ENCODE results near the gene NRXN2. TPM values are rescaled to one million over a fixed set of nuclear protein-coding genes. Genes with fewer than 3 reads are reported as not detected.

The NRXN2 gene
- total and polyA plus RNA-seq, 2 of the 13 experiments (the other 11 are each of a cell fraction or from before 2014, with no cell fraction given): not detected

GRCh38 chr11:64688534-64688982, 34.4 kb downstream of the NRXN2 start (continued):
- TF ChIP-seq RERE (CRISPR knock-in tag; IDR thresholded peaks at IDR 0.05; ENCODE audit: low read depth) (no peak), KAT8 (CRISPR knock-in tag; IDR thresholded peaks at IDR 0.05) (peak; percentile 41; the same call in 1 of the 2 replicates), ZNF776 (CRISPR knock-in tag; IDR thresholded peaks at IDR 0.05) (peak; percentile 60; the same call in 1 of the 2 replicates), YY1 (IDR thresholded peaks at IDR 0.05; ENCODE audit: insufficient read depth, insufficient replicate concordance, low read depth, low read length) (peak; percentile 48), ARID5B (CRISPR knock-in tag; IDR thresholded peaks at IDR 0.05) (0 out of 2 replicates have a peak, but pooled peaks have one; percentile 19), THAP9 (CRISPR knock-in tag; IDR thresholded peaks at IDR 0.05; ENCODE audit: borderline replicate concordance) (peak; percentile 31; the same call in 1 of the 2 replicates), CREB1 (IDR thresholded peaks at IDR 0.05) (no peak), CREB1 (CRISPR knock-in tag; IDR thresholded peaks at IDR 0.05) (peak; percentile 47; the same call in 1 of the 2 replicates), CTCF (CRISPR knock-in tag; IDR thresholded peaks at IDR 0.05) (peak; percentile 92), HCFC1 (IDR thresholded peaks at IDR 0.05; ENCODE audit: low read depth, low read length) (peak; percentile 84), ELF1 (CRISPR knock-in tag; IDR thresholded peaks at IDR 0.05) (peak; percentile 40; the same call in 1 of the 2 replicates), FOSL2 (CRISPR knock-in tag; IDR thresholded peaks at IDR 0.05) (peak; percentile 40; the same call in 1 of the 2 replicates), ZNF331 (CRISPR knock-in tag; IDR thresholded peaks at IDR 0.05) (peak; percentile 43; the same call in 1 of the 2 replicates), HOXA3 (CRISPR knock-in tag; IDR thresholded peaks at IDR 0.05) (peak; percentile 44; the same call in 1 of the 2 replicates), ZNF782 (CRISPR knock-in tag; IDR thresholded peaks at IDR 0.05; ENCODE audit: borderline replicate concordance) (peak; percentile 41; the same call in 1 of the 2 replicates), ZNF382 (CRISPR knock-in tag; IDR thresholded peaks at IDR 0.05; ENCODE audit: borderline replicate concordance) (no peak)
